HEK293T (cell line): ENCODE measurements around the gene APOBEC3A.
"Not testable (repeated sequence)": the region's sequence is repeated elsewhere in the genome, so short reads cannot be mapped to it uniquely, and the experiment has no call there.

ENCODE experiments used
- CTCF ChIA-PET: fragments of 350-600 bp; formaldehyde crosslinking; extraction: SDS; loops from one replicate; lab custom pipeline; 2021; ENCODE audit warnings: antibody characterized with exemption, inconsistent platforms; lab: Yijun Ruan, JAX
- POLR2A ChIA-PET: fragments of 350-600 bp; formaldehyde crosslinking; extraction: SDS; loops from one replicate; lab custom pipeline; 2020; ENCODE audit warnings: antibody characterized with exemption, inconsistent platforms; lab: Yijun Ruan, JAX
- DNase-seq: peaks from one replicate; pipeline ENCODE4 v3.0.0; 2012; ENCODE audit warnings: mixed read lengths; ENCODE audit errors: extremely low spot score
- ARNT ChIP-seq: fragments of 450-650 bp; IDR thresholded peaks from 2 replicates; pipeline ENCODE4 v1.6.1; 2017; ENCODE audit warnings: mild to moderate bottlenecking
- BHLHE40 ChIP-seq: fragments of 450-650 bp; IDR thresholded peaks from 2 replicates; pipeline ENCODE4 v1.6.1; 2016; ENCODE audit warnings: mild to moderate bottlenecking, moderate library complexity, borderline replicate concordance
- CTBP1 ChIP-seq: fragments of 450-650 bp; IDR thresholded peaks from 2 replicates; pipeline ENCODE4 v1.6.1; 2016; ENCODE audit warnings: borderline replicate concordance
- ELF4 ChIP-seq: fragments of 450-650 bp; IDR thresholded peaks from 2 replicates; pipeline ENCODE4 v1.6.1; 2017; ENCODE audit warnings: antibody characterized with exemption
- FOXA1 ChIP-seq: fragments of 450-650 bp; IDR thresholded peaks from 2 replicates; pipeline ENCODE4 v1.6.1; 2016; ENCODE audit warnings: mild to moderate bottlenecking
- FOXK2 ChIP-seq: fragments of 450-650 bp; IDR thresholded peaks from 2 replicates; pipeline ENCODE4 v1.6.1; 2016; ENCODE audit warnings: mild to moderate bottlenecking
- FOXM1 ChIP-seq: fragments of 450-650 bp; IDR thresholded peaks from 2 replicates; pipeline ENCODE4 v1.6.1; 2017; ENCODE audit warnings: mild to moderate bottlenecking, borderline replicate concordance
- HDGF ChIP-seq: fragments of 450-650 bp; IDR thresholded peaks from 2 replicates; pipeline ENCODE4 v1.6.1; 2017; ENCODE audit warnings: antibody characterized with exemption, borderline replicate concordance
- L3MBTL2 ChIP-seq: fragments of 450-650 bp; conservative IDR thresholded peaks from 2 replicates; pipeline ENCODE4 v1.6.1; 2016; ENCODE audit warnings: mild to moderate bottlenecking
- LEF1 ChIP-seq: fragments of 450-650 bp; IDR thresholded peaks from 2 replicates; pipeline ENCODE4 v1.6.1; 2017; ENCODE audit warnings: mild to moderate bottlenecking, borderline replicate concordance
- NFRKB ChIP-seq: fragments of 450-650 bp; IDR thresholded peaks from 2 replicates; pipeline ENCODE4 v1.6.1; 2016; ENCODE audit warnings: mild to moderate bottlenecking, moderate library complexity
- PKNOX1 ChIP-seq: fragments of 450-650 bp; IDR thresholded peaks from 2 replicates; pipeline ENCODE4 v1.6.1; 2016
- SP1 ChIP-seq: fragments of 450-650 bp; IDR thresholded peaks from 2 replicates; pipeline ENCODE4 v1.6.1; 2017
- SUZ12 ChIP-seq: fragments of 450-650 bp; IDR thresholded peaks from 2 replicates; pipeline ENCODE4 v1.6.1; 2016; ENCODE audit warnings: mild to moderate bottlenecking
- TARDBP ChIP-seq: fragments of 450-650 bp; IDR thresholded peaks from 2 replicates; pipeline ENCODE4 v1.6.1; 2016
- ZNF384 ChIP-seq: fragments of 450-650 bp; IDR thresholded peaks from 2 replicates; pipeline ENCODE4 v1.6.1; 2016

Gene APOBEC3A

GRCh38 chr22:38955250-38955905 lies 2.0 kb upstream of the APOBEC3A start:
- ChIA-PET POLR2A (no interaction called here), CTCF (no interaction called here)
- no peak for DNase-seq
- no peak for TF ChIP-seq L3MBTL2
- no peak for TF ChIP-seq BHLHE40
- TF ChIP-seq FOXK2: no peak

GRCh38 chr22:38955926-38956325 lies 1.5 kb upstream of the APOBEC3A start:
- POLR2A ChIA-PET: no interaction called here
- CTCF ChIA-PET: no interaction called here
- TF ChIP-seq SUZ12 (no peak), L3MBTL2 (no peak), SP1 (no peak), FOXA1 (no peak), NFRKB (no peak), PKNOX1 (no peak), FOXK2 (no peak), LEF1 (no peak)
- DNase-seq: no peak

- no peak for DNase-seq
- TF ChIP-seq CTBP1 (no peak), TARDBP (no peak), SP1 (no peak), ELF4 (no peak), ARNT (no peak), BHLHE40 (no peak), SUZ12 (no peak), LEF1 (no peak), FOXA1 (no peak), NFRKB (no peak), L3MBTL2 (no peak)
- ChIA-PET CTCF (no interaction called here), POLR2A (no interaction called here)
Observed at GRCh38 chr22:38956551-38956950, 858 bp upstream of the APOBEC3A start.

- DNase-seq: no peak
- POLR2A ChIA-PET: no interaction called here
- TF ChIP-seq FOXA1: no peak
- no peak for TF ChIP-seq ARNT
- TF ChIP-seq HDGF: no peak
- TF ChIP-seq PKNOX1: no peak
- no peak; the same call in 1 of the 2 replicates for TF ChIP-seq TARDBP
- no peak for TF ChIP-seq NFRKB
- TF ChIP-seq SP1: no peak
- no peak for TF ChIP-seq FOXM1
- TF ChIP-seq FOXK2: no peak
- TF ChIP-seq BHLHE40: no peak
- TF ChIP-seq ZNF384: no peak
- no peak for TF ChIP-seq L3MBTL2
- no peak for TF ChIP-seq ELF4
- CTCF ChIA-PET: no interaction called here
Observed at GRCh38 chr22:38957808-38958650, 620 bp downstream of the APOBEC3A start.

DNA sequence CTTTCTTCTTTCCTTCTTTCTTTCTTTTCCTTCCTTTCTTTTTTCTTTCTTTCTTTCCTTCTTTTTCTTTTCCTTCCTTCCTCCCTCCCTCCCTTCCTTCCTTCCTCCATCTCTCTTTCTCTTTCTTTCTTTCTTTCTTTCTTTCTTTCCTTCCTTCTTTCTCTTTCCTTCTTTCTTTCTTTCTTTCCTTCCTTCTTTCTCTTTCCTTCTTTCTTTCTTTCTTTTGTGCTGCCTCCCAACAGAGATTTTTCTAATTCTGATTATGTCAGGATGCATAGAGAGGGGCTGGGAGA lies 1.2 kb downstream of the APOBEC3A start:
- CTCF ChIA-PET, DNase-seq, POLR2A ChIA-PET: not testable (repeated sequence)

DNA sequence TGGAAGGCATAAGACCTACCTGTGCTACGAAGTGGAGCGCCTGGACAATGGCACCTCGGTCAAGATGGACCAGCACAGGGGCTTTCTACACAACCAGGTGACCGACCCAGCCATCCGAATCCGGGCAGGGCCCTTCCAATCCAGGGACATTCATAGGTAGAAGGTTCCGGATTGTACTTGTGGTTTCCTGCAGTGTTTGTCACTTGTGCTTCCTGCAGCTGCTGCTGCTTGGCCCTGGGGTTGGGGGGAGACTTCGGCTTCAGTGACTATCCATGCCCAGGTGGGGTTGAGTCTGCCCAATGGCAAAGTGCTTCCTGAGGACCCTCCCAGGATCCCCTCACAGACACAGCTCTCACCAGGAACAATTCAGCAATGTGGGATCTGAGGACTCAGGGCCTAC lies 2.2 kb downstream of the APOBEC3A start:
- CTCF ChIA-PET: no interaction called here

DNA sequence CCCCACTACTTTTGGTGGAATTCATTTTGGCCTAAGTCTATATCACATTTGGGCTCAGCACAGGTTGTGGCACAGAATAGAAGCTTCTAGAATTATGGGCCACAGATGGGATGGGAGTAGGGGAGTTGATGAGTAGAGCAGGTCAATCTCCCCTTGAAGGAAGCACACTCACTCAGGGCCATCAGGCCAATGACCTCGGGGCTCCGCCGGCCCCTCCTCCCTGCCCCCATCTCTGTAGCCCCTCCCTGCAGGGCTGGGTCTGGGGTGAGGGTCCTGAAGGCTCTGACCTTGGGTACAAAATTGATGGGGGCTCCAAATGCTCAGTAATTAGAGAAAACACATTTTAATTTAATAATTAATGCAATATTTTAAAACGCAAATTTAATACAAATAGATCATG lies 3.3 kb downstream of the APOBEC3A start:
- CTCF ChIA-PET, DNase-seq, POLR2A ChIA-PET: not testable (repeated sequence)

More for the DNA sequence above, 2.2 kb downstream of the APOBEC3A start:
- DNase-seq: no peak
- POLR2A ChIA-PET: no interaction called here
- TF ChIP-seq LEF1 (no peak), SUZ12 (no peak), ELF4 (no peak), FOXM1 (no peak)

- CTCF ChIA-PET, DNase-seq, POLR2A ChIA-PET: not testable (repeated sequence)
Observed at GRCh38 chr22:38963291-38963738, 5.9 kb downstream of the APOBEC3A start.
